Measurements from ENCODE around the gene RIT2.

- no peak for TF ChIP-seq POLR2AphosphoS5 (IDR thresholded peaks at IDR 0.05)
- no peak for TF ChIP-seq POLR2A (IDR thresholded peaks at IDR 0.05)
- TF ChIP-seq, protein P1, sequence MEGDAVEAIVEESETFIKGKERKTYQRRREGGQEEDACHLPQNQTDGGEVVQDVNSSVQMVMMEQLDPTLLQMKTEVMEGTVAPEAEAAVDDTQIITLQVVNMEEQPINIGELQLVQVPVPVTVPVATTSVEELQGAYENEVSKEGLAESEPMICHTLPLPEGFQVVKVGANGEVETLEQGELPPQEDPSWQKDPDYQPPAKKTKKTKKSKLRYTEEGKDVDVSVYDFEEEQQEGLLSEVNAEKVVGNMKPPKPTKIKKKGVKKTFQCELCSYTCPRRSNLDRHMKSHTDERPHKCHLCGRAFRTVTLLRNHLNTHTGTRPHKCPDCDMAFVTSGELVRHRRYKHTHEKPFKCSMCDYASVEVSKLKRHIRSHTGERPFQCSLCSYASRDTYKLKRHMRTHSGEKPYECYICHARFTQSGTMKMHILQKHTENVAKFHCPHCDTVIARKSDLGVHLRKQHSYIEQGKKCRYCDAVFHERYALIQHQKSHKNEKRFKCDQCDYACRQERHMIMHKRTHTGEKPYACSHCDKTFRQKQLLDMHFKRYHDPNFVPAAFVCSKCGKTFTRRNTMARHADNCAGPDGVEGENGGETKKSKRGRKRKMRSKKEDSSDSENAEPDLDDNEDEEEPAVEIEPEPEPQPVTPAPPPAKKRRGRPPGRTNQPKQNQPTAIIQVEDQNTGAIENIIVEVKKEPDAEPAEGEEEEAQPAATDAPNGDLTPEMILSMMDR (IDR thresholded peaks at IDR 0.05): no peak
These were observed 276.1 kb downstream of the RIT2 start for GRCh38 chr18:42839408-42839807.
